Trophoblast cell (in vitro differentiated cells and primary cell): Measurements from ENCODE around the gene HSPB6.

ENCODE experiments used
- DNase-seq, 2 donors: peaks; one replicate each; pipeline ENCODE4 v3.0.0-alpha.2; 2016
- H2AFZ ChIP-seq: 2 replicates; pipeline ENCODE4 v1.6.1; 2013; ENCODE audit warnings: low read length, moderate library complexity, mild to moderate bottlenecking; ENCODE audit not compliant: insufficient read depth, poor library complexity
- H2AK5ac ChIP-seq: 2 replicates; pipeline ENCODE4 v1.6.1; 2013; ENCODE audit warnings: mild to moderate bottlenecking, low read length
- H2BK120ac ChIP-seq: 2 replicates; pipeline ENCODE4 v1.6.1; 2013; ENCODE audit warnings: low read length, mild to moderate bottlenecking, moderate library complexity; ENCODE audit not compliant: insufficient read depth, poor library complexity
- H2BK12ac ChIP-seq: 2 replicates; pipeline ENCODE4 v1.6.1; 2013; ENCODE audit warnings: mild to moderate bottlenecking, low read length, moderate library complexity
- H2BK5ac ChIP-seq: 2 replicates; pipeline ENCODE4 v1.6.1; 2013; ENCODE audit warnings: low read length, low read depth, moderate library complexity, mild to moderate bottlenecking; ENCODE audit not compliant: poor library complexity
- H3K14ac ChIP-seq: 2 replicates; pipeline ENCODE4 v1.6.1; 2013; ENCODE audit warnings: mild to moderate bottlenecking, low read length
- H3K18ac ChIP-seq: 2 replicates; pipeline ENCODE4 v1.6.1; 2013; ENCODE audit warnings: mild to moderate bottlenecking, low read length
- H3K23ac ChIP-seq: 2 replicates; pipeline ENCODE4 v1.6.1; 2013; ENCODE audit warnings: low read length
- H3K27ac ChIP-seq: 2 replicates; pipeline ENCODE4 v1.5.1; 2013; ENCODE audit warnings: low read depth, mild to moderate bottlenecking, inconsistent platforms, low read length, moderate library complexity
- H3K27me3 ChIP-seq: 2 replicates; pipeline ENCODE4 v1.6.1; 2013; ENCODE audit warnings: inconsistent platforms, mild to moderate bottlenecking, low read length, moderate library complexity; ENCODE audit not compliant: insufficient read depth
- H3K36me3 ChIP-seq, 2 experiments: 1 replicate in 1 of 2; 2 replicates in 1 of 2; pipeline ENCODE4 v1.6.1; 2013; ENCODE audit warnings: low read length in 2 of 2, mild to moderate bottlenecking in 2 of 2, moderate library complexity in 1 of 2; ENCODE audit not compliant: insufficient read depth in 2 of 2, control insufficient read depth in 1 of 2
- H3K4ac ChIP-seq: 2 replicates; pipeline ENCODE4 v1.6.1; 2013; ENCODE audit warnings: low read depth, mild to moderate bottlenecking, low read length, moderate library complexity
- H3K4me1 ChIP-seq, 2 experiments: 1 replicate in 1 of 2; 2 replicates in 1 of 2; pipeline ENCODE4 v1.6.1; 2013; ENCODE audit warnings: low read length in 2 of 2, mild to moderate bottlenecking in 2 of 2, moderate library complexity in 1 of 2; ENCODE audit not compliant: insufficient read depth in 2 of 2, control insufficient read depth in 1 of 2
- H3K4me2 ChIP-seq: 2 replicates; pipeline ENCODE4 v1.6.1; 2013; ENCODE audit warnings: inconsistent platforms, mild to moderate bottlenecking, low read length, moderate library complexity
- H3K4me3 ChIP-seq: 2 replicates; pipeline ENCODE4 v1.5.1; 2013; ENCODE audit warnings: mild to moderate bottlenecking, low read depth, low read length, inconsistent platforms
- H3K79me1 ChIP-seq: one replicate; pipeline ENCODE4 v1.6.1; 2013; ENCODE audit warnings: low read length
- H3K79me2 ChIP-seq: 2 replicates; pipeline ENCODE4 v1.6.1; 2013; ENCODE audit warnings: low read length, mild to moderate bottlenecking; ENCODE audit not compliant: control insufficient read depth, insufficient read depth, poor library complexity
- H3K9ac ChIP-seq: 2 replicates; pipeline ENCODE4 v1.6.1; 2013; ENCODE audit warnings: mild to moderate bottlenecking, low read length
- H3K9me3 ChIP-seq: 2 replicates; pipeline ENCODE4 v1.6.1; 2013; ENCODE audit warnings: low read depth, mild to moderate bottlenecking, control low read depth, inconsistent platforms, low read length; ENCODE audit not compliant: insufficient read depth
- H4K12ac ChIP-seq: 2 replicates; pipeline ENCODE4 v1.6.1; 2013; ENCODE audit warnings: low read depth, mild to moderate bottlenecking, low read length, moderate library complexity
- H4K8ac ChIP-seq: 2 replicates; pipeline ENCODE4 v1.6.1; 2013; ENCODE audit warnings: low read depth, mild to moderate bottlenecking, low read length, moderate library complexity
- H4K91ac ChIP-seq: one replicate; pipeline ENCODE4 v1.6.1; 2013; ENCODE audit warnings: low read depth, mild to moderate bottlenecking, low read length, moderate library complexity
- WGBS: extraction: QIAGEN DNeasy Blood & Tissue Kit; methylation state at CpG from one replicate; pipeline ENCODE4 v1.1.7; 2013; ENCODE audit warnings: missing lambda C conversion rate; ENCODE audit not compliant: insufficient read length, insufficient coverage; ENCODE audit errors: extremely low coverage; 5-methylcytosine and 5-hydroxymethylcytosine counted together

The HSPB6 gene

GRCh38 chr19:35753634-35754369 lies 3.0 kb downstream of the HSPB6 start:
- no peak overlapping the region for H3K4me3 ChIP-seq
- H4K12ac ChIP-seq = no peak overlapping the region
- H3K18ac ChIP-seq = no peak overlapping the region
- no peak overlapping the region for H4K8ac ChIP-seq
- H4K91ac ChIP-seq = no peak overlapping the region
- H2AK5ac ChIP-seq = no peak overlapping the region
- peaks cover 11% of the 10 kb centered on the region for H3K79me2 ChIP-seq
- H3K9ac ChIP-seq = no peak overlapping the region
- peaks cover 32 to 37% of the 10 kb centered on the region in 2 experiments for H3K36me3 ChIP-seq
- DNase-seq = no peak
- no peak overlapping the region for H3K27ac ChIP-seq
- no peak overlapping the region for H2BK12ac ChIP-seq
- no peak overlapping the region for H3K14ac ChIP-seq
- no peak overlapping the region for H2AFZ ChIP-seq
- no peak overlapping the region for H3K4me2 ChIP-seq
- H3K27me3 ChIP-seq = no peaks in the 10 kb centered on the region
- H3K79me1 ChIP-seq = peaks cover 29% of the 10 kb centered on the region
- no peak overlapping the region for H3K23ac ChIP-seq
- no peak overlapping the region for H2BK120ac ChIP-seq
- no peak overlapping the region for H2BK5ac ChIP-seq
- H3K4me1 ChIP-seq = peaks cover 29 to 33% of the 10 kb centered on the region in 2 experiments
- no CpG with 5 or more reads among the region's 20 CpGs for WGBS
- H3K9me3 ChIP-seq = peaks cover 4% of the 10 kb centered on the region
- H3K4ac ChIP-seq = no peak overlapping the region

- peaks cover 4% of the 10 kb centered on the region for H3K9me3 ChIP-seq
- no peak overlapping the region for H3K18ac ChIP-seq
- H3K79me1 ChIP-seq = peaks cover 28% of the 10 kb centered on the region
- H2BK120ac ChIP-seq = no peak overlapping the region
- H4K91ac ChIP-seq = no peak overlapping the region
- no peak overlapping the region for H2AK5ac ChIP-seq
- H3K4me3 ChIP-seq = no peak overlapping the region
- H3K4ac ChIP-seq = no peak overlapping the region
- no peak for DNase-seq
- H2AFZ ChIP-seq = no peak overlapping the region
- H3K14ac ChIP-seq = no peak overlapping the region
- H3K4me1 ChIP-seq = peaks cover 28 to 31% of the 10 kb centered on the region in 2 experiments
- no peaks in the 10 kb centered on the region for H3K27me3 ChIP-seq
- H3K36me3 ChIP-seq = peaks cover 32 to 37% of the 10 kb centered on the region in 2 experiments
- H3K23ac ChIP-seq = no peak overlapping the region
- peaks cover 12% of the 10 kb centered on the region for H3K79me2 ChIP-seq
- no peak overlapping the region for H3K27ac ChIP-seq
- no peak overlapping the region for H2BK5ac ChIP-seq
- no peak overlapping the region for H3K9ac ChIP-seq
- no CpG with 5 or more reads among the region's 20 CpGs for WGBS
- H4K12ac ChIP-seq = no peak overlapping the region
- no peak overlapping the region for H2BK12ac ChIP-seq
- H3K4me2 ChIP-seq = no peak overlapping the region
- H4K8ac ChIP-seq = no peak overlapping the region
These were observed 4.0 kb downstream of the HSPB6 start for GRCh38 chr19:35752746-35753350.

GRCh38 chr19:35751839-35752745 lies 4.7 kb downstream of the HSPB6 start:
- H3K4me1 ChIP-seq = peaks cover 27 to 31% of the 10 kb centered on the region in 2 experiments
- H2BK120ac ChIP-seq = no peak overlapping the region
- no peak overlapping the region for H2BK5ac ChIP-seq
- no peak overlapping the region for H3K23ac ChIP-seq
- H3K79me2 ChIP-seq = peaks cover 12% of the 10 kb centered on the region
- no peak overlapping the region for H3K9ac ChIP-seq
- no peak overlapping the region for H3K14ac ChIP-seq
- no peak overlapping the region for H3K4ac ChIP-seq
- no CpG with 5 or more reads among the region's 14 CpGs for WGBS
- no peak overlapping the region for H3K27ac ChIP-seq
- peaks cover 25% of the 10 kb centered on the region for H3K79me1 ChIP-seq
- peaks cover 4% of the 10 kb centered on the region for H3K9me3 ChIP-seq
- H3K4me3 ChIP-seq = no peak overlapping the region
- H2AFZ ChIP-seq = no peak overlapping the region
- H2BK12ac ChIP-seq = no peak overlapping the region
- H3K36me3 ChIP-seq = peaks cover 32 to 37% of the 10 kb centered on the region in 2 experiments
- H4K12ac ChIP-seq = no peak overlapping the region
- H2AK5ac ChIP-seq = no peak overlapping the region
- H3K18ac ChIP-seq = peak overlapping the region; percentile 63
- H3K27me3 ChIP-seq = no peaks in the 10 kb centered on the region
- H3K4me2 ChIP-seq = no peak overlapping the region
- no peak for DNase-seq
- H4K91ac ChIP-seq = no peak overlapping the region
- no peak overlapping the region for H4K8ac ChIP-seq

DNA sequence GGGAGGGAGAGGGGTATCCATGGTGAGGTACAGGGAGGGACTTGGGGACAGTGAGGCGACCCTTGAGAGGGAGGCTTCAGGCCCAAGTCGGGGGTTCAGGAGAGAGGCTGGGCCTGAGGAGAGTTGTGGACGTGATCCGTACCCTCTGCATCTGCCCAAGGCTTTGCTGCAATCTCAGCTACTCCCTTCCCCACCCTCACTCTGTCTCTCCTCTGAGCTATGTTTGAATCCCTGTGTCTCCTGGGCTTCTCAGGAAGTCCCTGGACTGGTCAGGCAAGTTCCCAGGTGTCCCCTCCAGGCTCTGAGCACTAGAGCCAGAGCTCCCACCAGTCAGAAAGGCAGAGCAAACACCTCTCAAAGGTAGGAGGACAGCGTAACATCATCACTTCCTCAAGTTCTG lies 6.7 kb downstream of the HSPB6 start:
- Histone ChIP-seq H3K36me3 (peaks cover 28 to 30% of the 10 kb centered on the region in 2 experiments), H3K4ac (peak overlapping the region; percentile 65), H3K27ac (peak overlapping the region; percentile 94), H2BK120ac (peak overlapping the region; percentile 77), H3K9me3 (peaks cover 4% of the 10 kb centered on the region), H2AK5ac (peak overlapping the region; percentile 40), H2BK5ac (peak overlapping the region; percentile 82), H3K14ac (peak overlapping the region; percentile 63), H4K91ac (peak overlapping the region; percentile 85), H3K4me3 (peak overlapping the region; percentile 23), H2BK12ac (peak overlapping the region; percentile 50), H4K8ac (peak overlapping the region; percentile 59), H3K79me2 (peaks cover 11% of the 10 kb centered on the region), H2AFZ (peak overlapping the region; percentile 26), H3K79me1 (peaks cover 13% of the 10 kb centered on the region), H3K18ac (peak overlapping the region; percentile 78), H3K4me2 (peak overlapping the region; percentile 55), H4K12ac (peak overlapping the region; percentile 14), H3K9ac (no peak overlapping the region), H3K23ac (no peak overlapping the region), H3K4me1 (peaks cover 15 to 22% of the 10 kb centered on the region in 2 experiments), H3K27me3 (no peaks in the 10 kb centered on the region)
- peak; percentile 75 for DNase-seq
- no CpG with 5 or more reads among the region's 5 CpGs for WGBS
